Caki2 (cell line): ENCODE results near the gene SSR4. TPM values are rescaled to one million over a fixed set of nuclear protein-coding genes. Genes with fewer than 3 reads are reported as not detected.

ENCODE experiments used
- DNase-seq: peaks from one replicate; pipeline ENCODE4 v3.0.0-alpha.2; 2015; ENCODE audit warnings: low read depth
- in situ Hi-C: cut with HindIII; loops from 2 replicates; pipeline ENCODE4 v1.10.0; 2016; ENCODE audit warnings: low sequenced_read_pairs, low pct_unique_long_range_greater_than_20kb, mixed read lengths
- total RNA-seq: library from RNA; depleted of rRNA; stranded (reverse); fragments of >200 nt; shearing (Covaris generic); gene quantifications from 2 replicates; pipeline ENCODE4 v1.2.3, GENCODE V29; 2014; ENCODE audit warnings: low replicate concordance; rRNA removed

Gene SSR4
- total RNA-seq, 1 experiment from 2014 or later: 177 TPM

DNA sequence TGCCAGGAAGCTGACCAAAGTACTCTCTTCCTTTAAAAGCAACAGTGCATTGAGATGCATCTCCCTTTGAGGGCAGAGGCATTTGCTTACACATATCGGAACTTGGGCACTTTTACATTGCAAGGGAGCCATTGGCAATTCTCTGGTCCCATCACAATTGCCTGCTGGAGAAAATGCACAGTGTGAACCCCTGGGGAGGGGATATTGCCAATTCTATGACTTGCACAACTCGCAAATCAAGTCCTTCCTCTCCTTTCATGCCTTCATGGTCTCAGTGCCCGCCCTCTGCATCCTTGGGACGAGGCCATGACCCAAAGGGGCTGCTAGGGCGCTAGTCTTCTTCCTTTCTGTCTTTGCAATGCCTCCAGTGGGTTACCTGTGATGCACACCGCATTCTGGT is 50.7 kb downstream of the SSR4 start:
- in situ Hi-C loops: no loop called here
- DNase-seq: no peak

DNA sequence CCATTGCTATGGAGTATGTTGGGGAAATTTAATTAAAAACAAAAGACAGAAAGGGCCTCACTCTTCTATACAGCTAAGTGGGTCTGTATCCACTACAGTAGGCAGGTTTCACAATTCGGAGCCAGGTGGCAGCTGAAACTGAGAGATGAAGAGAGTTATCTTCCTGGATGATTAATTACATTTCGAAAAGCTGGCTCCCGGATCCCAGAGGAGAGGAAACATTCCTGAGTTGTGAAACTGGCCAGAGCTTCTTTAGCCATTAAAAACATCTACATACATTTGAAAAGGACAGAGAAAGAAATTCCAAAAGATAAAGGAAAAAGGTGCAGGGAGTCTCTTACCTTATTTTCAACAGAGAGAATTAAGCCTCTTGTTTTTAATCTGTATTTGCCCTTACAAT is 51.4 kb downstream of the SSR4 start:
- no peak for DNase-seq
- in situ Hi-C loops: no loop called here

Other genes with a start within 250 kb of the SSR4 start
- 45.1 and 57.1 TPM in 2 replicates for gene CCNQ, start 195.5 kb upstream of the SSR4 start, total RNA-seq
- gene DUSP9, start 147.5 kb upstream of the SSR4 start, total RNA-seq: 9.9 and 16.0 TPM in 2 replicates
- gene PNCK, start 120.9 kb upstream of the SSR4 start, total RNA-seq: not detected in 2 replicates
- 1.7 and 2.1 TPM in 2 replicates for gene SLC6A8, start 106.7 kb upstream of the SSR4 start, total RNA-seq
- gene BCAP31, start 70.3 kb upstream of the SSR4 start, total RNA-seq: 307 TPM in 2 replicates
- 7.3 and 19.3 TPM in 2 replicates for gene ABCD1, start 69.8 kb upstream of the SSR4 start, total RNA-seq
- 1.7 and 2.5 TPM in 2 replicates for gene PLXNB3, start 30.4 kb upstream of the SSR4 start, total RNA-seq
- 0.29 TPM in 1 of 2 replicates, not detected in the other for gene SRPK3, start 13.6 kb upstream of the SSR4 start, total RNA-seq
- 44.9 and 63.0 TPM in 2 replicates for gene IDH3G, start 293 bp upstream of the SSR4 start, total RNA-seq
- gene PDZD4, start 35.9 kb downstream of the SSR4 start, total RNA-seq: 4.3 and 8.5 TPM in 2 replicates
- gene L1CAM, start 91.5 kb downstream of the SSR4 start, total RNA-seq: 37.1 and 49.7 TPM in 2 replicates
- 0.09 TPM in 1 of 2 replicates, not detected in the other for gene AVPR2, start 110.0 kb downstream of the SSR4 start, total RNA-seq
- gene ARHGAP4, start 131.6 kb downstream of the SSR4 start, total RNA-seq: 8.1 and 15.3 TPM in 2 replicates
- 119 and 121 TPM in 2 replicates for gene NAA10, start 140.4 kb downstream of the SSR4 start, total RNA-seq
- 13.5 and 15.5 TPM in 2 replicates for gene RENBP, start 150.0 kb downstream of the SSR4 start, total RNA-seq
- gene HCFC1, start 177.2 kb downstream of the SSR4 start, total RNA-seq: 9.5 and 10.1 TPM in 2 replicates
- gene TMEM187, start 178.1 kb downstream of the SSR4 start, total RNA-seq: 5.7 and 16.6 TPM in 2 replicates
- 116 and 131 TPM in 2 replicates for gene IRAK1, start 225.2 kb downstream of the SSR4 start, total RNA-seq